GM12878 (cell line): ENCODE data around the gene GSTO1. TPM values are rescaled to one million over a fixed set of nuclear protein-coding genes. Genes with fewer than 3 reads are reported as not detected.
A peak's percentile ranks its signal among the peaks of the same experiment; 100 is the strongest.

Experiments
- ATAC-seq: fragments of 200-7000 bp; cut with Tn5 transposase; 3 replicates; pipeline ENCODE4 v1.9.1; 2020; ENCODE audit warnings: mild to moderate bottlenecking, moderate library complexity
- BruUV-seq: library from RNA; stranded (reverse); fragments of 400-500 nt; replicated peaks from 2 replicates; lab custom pipeline; 2021; lab: Mats Ljungman, UMichigan
- CTCF ChIA-PET: fragments of 300-600 bp; sonication (Branson Sonifier 250); formaldehyde crosslinking; extraction: SDS; loops from one replicate; lab custom pipeline; 2021; ENCODE audit warnings: inconsistent platforms; lab: Yijun Ruan, JAX
- POLR2A ChIA-PET: fragments of 350-600 bp; formaldehyde crosslinking; extraction: SDS; loops from one replicate; lab custom pipeline; 2021; ENCODE audit warnings: inconsistent platforms; lab: Charles Lee
- RAD21 ChIA-PET: fragments of 300-600 bp; sonication (Branson Sonifier 250); formaldehyde crosslinking; loops from one replicate; lab custom pipeline; 2023; ENCODE audit warnings: antibody characterized with exemption; ENCODE audit not compliant: unreplicated experiment; lab: Charles Lee
- SMC1A ChIA-PET: fragments of 300-600 bp; sonication (Branson Sonifier 250); formaldehyde crosslinking; loops from one replicate; lab custom pipeline; 2023; ENCODE audit not compliant: unreplicated experiment, uncharacterized antibody; lab: Charles Lee
- DNase-seq: peaks from one replicate; pipeline ENCODE4 v3.0.0-alpha.2; 2011; ENCODE audit warnings: low read depth, low spot score
- FAIRE-seq: peaks from 3 replicates; lab custom pipeline; 2011; peaks lifted over from hg19 to GRCh38; lab: Jason Lieb, UNC
- H2AFZ ChIP-seq: 2 replicates; pipeline ENCODE4 v1.6.0; 2011; ENCODE audit warnings: low read depth, low read length, control low read depth; ENCODE audit not compliant: control insufficient read depth
- H3K27ac ChIP-seq: 2 replicates; pipeline ENCODE4 v1.5.1; 2011; ENCODE audit warnings: control low read depth; ENCODE audit not compliant: control insufficient read depth, insufficient read depth
- H3K27me3 ChIP-seq, 2 experiments: replicated peaks in 1 of 2; 2 replicates each; pipeline versions ENCODE4 v1.6.0 to v1.6.1; 2011; ENCODE audit warnings: low read length in 1 of 2; ENCODE audit not compliant: control insufficient read depth in 2 of 2, insufficient read depth in 2 of 2
- H3K36me3 ChIP-seq, 2 experiments: 2 replicates each; pipeline ENCODE4 v1.5.1; 2011; ENCODE audit warnings: low read length in 1 of 2; ENCODE audit not compliant: control insufficient read depth in 2 of 2, insufficient read depth in 2 of 2
- H3K4me1 ChIP-seq: 2 replicates; pipeline ENCODE4 v1.6.1; 2011; ENCODE audit warnings: mild to moderate bottlenecking, low read length, moderate library complexity, mixed read lengths; ENCODE audit not compliant: control insufficient read depth, insufficient read depth
- H3K4me2 ChIP-seq: 2 replicates; pipeline ENCODE4 v1.6.0; 2011; ENCODE audit warnings: control low read depth; ENCODE audit not compliant: control insufficient read depth, insufficient read depth
- H3K4me3 ChIP-seq: fragments of 200-600 bp; sonication (generic); 2 replicates; pipeline ENCODE4 v1.5.1; 2016
- H3K79me2 ChIP-seq: 2 replicates; pipeline ENCODE4 v1.6.0; 2011; ENCODE audit warnings: low read length; ENCODE audit not compliant: control insufficient read depth, insufficient read depth
- H3K9ac ChIP-seq: 2 replicates; pipeline ENCODE4 v1.8.0; 2011; ENCODE audit warnings: low read length, control low read depth, mixed read lengths; ENCODE audit not compliant: control insufficient read depth, insufficient read depth
- H3K9me3 ChIP-seq: replicated peaks from 3 replicates; pipeline ENCODE4 v1.5.1; 2011; ENCODE audit warnings: mild to moderate bottlenecking, low read length; ENCODE audit not compliant: control insufficient read depth, insufficient read depth
- H4K20me1 ChIP-seq: 2 replicates; pipeline ENCODE4 v1.6.0; 2011; ENCODE audit not compliant: control insufficient read depth, insufficient read depth
- CBFB ChIP-seq: IDR thresholded peaks from 2 replicates; pipeline ENCODE4 v1.6.1; 2016; ENCODE audit warnings: antibody characterized with exemption, low read depth
- CBX5 ChIP-seq: sonication (generic); IDR thresholded peaks from 2 replicates; pipeline ENCODE4 v1.6.1; 2016; ENCODE audit warnings: low read depth, moderate library complexity, mild to moderate bottlenecking, inconsistent platforms
- CEBPB ChIP-seq, 2 experiments: fragments of 150-350 bp in 1 of 2; IDR thresholded peaks; 2 replicates each; pipeline ENCODE4 v1.6.1; 2012 to 2014; ENCODE audit warnings: low read depth in 2 of 2, low read length in 2 of 2, borderline replicate concordance in 1 of 2, inconsistent platforms in 1 of 2
- CEBPZ ChIP-seq: fragments of 150-350 bp; IDR thresholded peaks from 2 replicates; pipeline ENCODE4 v1.6.1; 2016; ENCODE audit warnings: low read depth, low read length
- CTCF ChIP-seq, 3 experiments: IDR thresholded peaks in 2 of 3; conservative IDR thresholded peaks in 1 of 3; 2 replicates each; pipeline ENCODE4 v1.5.1; 2011; ENCODE audit warnings: low read depth in 3 of 3, low read length in 3 of 3, mild to moderate bottlenecking in 3 of 3, control low read depth in 2 of 3, moderate library complexity in 2 of 3, inconsistent platforms in 1 of 3, mixed read lengths in 1 of 3; ENCODE audit not compliant: control insufficient read depth in 2 of 3, insufficient read depth in 1 of 3; ENCODE audit errors: extremely low read depth in 1 of 3
- E2F8 ChIP-seq: fragments of 450-650 bp; IDR thresholded peaks from 2 replicates; pipeline ENCODE4 v1.6.1; 2018; ENCODE audit warnings: mild to moderate bottlenecking, low read depth, moderate library complexity; ENCODE audit not compliant: partially characterized antibody
- ETV6 ChIP-seq, 2 experiments: fragments of 450-650 bp in 1 of 2; IDR thresholded peaks in 1 of 2; conservative IDR thresholded peaks in 1 of 2; 2 replicates each; pipeline ENCODE4 v1.6.1; 2014; ENCODE audit warnings: antibody characterized with exemption in 1 of 2, borderline replicate concordance in 1 of 2, low read depth in 1 of 2, mild to moderate bottlenecking in 1 of 2, moderate library complexity in 1 of 2
- HDAC2 ChIP-seq: fragments of 200-600 bp; sonication (generic); IDR thresholded peaks from 2 replicates; pipeline ENCODE4 v1.6.1; 2017
- RAD21 ChIP-seq: IDR thresholded peaks from 2 replicates; pipeline ENCODE4 v1.6.1; 2011; ENCODE audit warnings: mild to moderate bottlenecking, low read depth, low read length, moderate library complexity; ENCODE audit not compliant: insufficient read depth
- RBBP5 ChIP-seq: fragments of 200-600 bp; sonication (generic); conservative IDR thresholded peaks from 2 replicates; pipeline ENCODE4 v1.6.1; 2016
- SMC3 ChIP-seq: IDR thresholded peaks from 2 replicates; pipeline ENCODE4 v1.6.1; 2011; ENCODE audit warnings: low read length, improper control_type of control experiment, borderline replicate concordance
- YY1 ChIP-seq: IDR thresholded peaks from 2 replicates; pipeline ENCODE4 v1.6.1; 2011; ENCODE audit warnings: low read depth, mild to moderate bottlenecking, low read length
- ZNF217 ChIP-seq: fragments of 450-650 bp; IDR thresholded peaks from 2 replicates; pipeline ENCODE4 v1.6.1; 2017; ENCODE audit warnings: antibody characterized with exemption, mild to moderate bottlenecking
- WGBS: methylation state at CpG from one replicate; pipeline ENCODE4 v1.1.6; 2016; ENCODE audit warnings: low lambda C conversion rate; ENCODE audit not compliant: insufficient replicate concordance, insufficient coverage; ENCODE audit errors: missing lambda C conversion rate; 5-methylcytosine and 5-hydroxymethylcytosine counted together
- in situ Hi-C: fragments of 300-500 bp; cut with MboI; formaldehyde crosslinking; loops from 9 replicates; pipeline ENCODE4 v1.14.3; 2018; ENCODE audit warnings: mixed read lengths
- intact Hi-C: fragments of 100-400 bp; cut with micrococcal nuclease; formaldehyde crosslinking; loops from one replicate; pipeline ENCODE4 v1.14.2; 2022; ENCODE audit not compliant: unreplicated experiment
- polyA plus RNA-seq, 11 experiments: library from polyadenylated mRNA; depleted of rRNA in 4 of 11; unstranded in 6 of 11; stranded (reverse) in 5 of 11; fragments of >200 nt; fragmentation: Nextera tagmentation in 4 of 11; fragmentation: Illumina TruSeq in 1 of 11; extraction: Ambion mirVana in 4 of 11; extraction: Trizol in 1 of 11; gene quantifications; 1 replicate in 1 of 11; 2 replicates in 10 of 11; pipeline versions ENCODE4 v1.2.1 to v1.2.3, GENCODE V29; 2011 to 2016; ENCODE audit warnings: inconsistent platforms in 2 of 11, missing spikeins in 2 of 11, low read depth in 1 of 11
- total RNA-seq, 4 experiments: library from RNA; depleted of rRNA in 3 of 4; stranded (reverse); fragments of >200 nt in 3 of 4; fragmentation: Illumina TruSeq in 1 of 4; extraction: Trizol in 1 of 4; gene quantifications; 2 replicates each; pipeline versions ENCODE4 v1.2.1 to v1.2.3, GENCODE V29; 2013 to 2021

GSTO1 gene
- total and polyA plus RNA-seq, 10 of the 15 experiments (the other 5 are each of a cell fraction or from before 2014, with no cell fraction given) = 53.1 to 197 (median 112) TPM

GRCh38 chr10:104208730-104209129 lies 46.0 kb upstream of the GSTO1 start (continued):
- TF ChIP-seq CEBPZ (no peak), RBBP5 (no peak), ZNF217 (no peak), CBX5 (no peak), HDAC2 (no peak), CBFB (no peak), ETV6 (conservative IDR thresholded peaks at IDR 0.05 in 1 of 2, IDR thresholded peaks at IDR 0.05 in 1 of 2; ENCODE audit: borderline replicate concordance in 1 of 2, low read depth in 1 of 2) (no peak)

GRCh38 chr10:104209575-104210198 lies 45.0 kb upstream of the GSTO1 start:
- WGBS = 0% methylated on average over 2 of the region's 2 CpGs
- peak; percentile 82 for ATAC-seq
- Histone ChIP-seq H3K27me3 (no peaks in the 10 kb centered on the region; a peak in 3 of 4 replicates), H3K4me1 (no peaks in the 10 kb centered on the region), H3K79me2 (no peaks in the 10 kb centered on the region), H3K4me3 (no peak overlapping the region), H4K20me1 (no peaks in the 10 kb centered on the region), H3K4me2 (no peak overlapping the region), H3K36me3 (no peaks in the 10 kb centered on the region), H3K9me3 (no peaks in the 10 kb centered on the region), H2AFZ (no peak overlapping the region), H3K27ac (no peak overlapping the region), H3K9ac (no peak overlapping the region)
- peak; percentile 66; the same call in 1 of the 2 replicates for TF ChIP-seq SMC3
- TF ChIP-seq YY1 = peak; percentile 51; the same call in 1 of the 2 replicates
- TF ChIP-seq CEBPB (IDR thresholded peaks at IDR 0.05; ENCODE audit: borderline replicate concordance in 1 of 2, low read depth in 2 of 2, low read length in 2 of 2) = no peak
- no peak for TF ChIP-seq E2F8
- peak; percentile 48 to 58 (median 51); a peak in 5 of 6 replicates for TF ChIP-seq CTCF (IDR thresholded peaks at IDR 0.05 in 2 of 3, conservative IDR thresholded peaks at IDR 0.05 in 1 of 3; ENCODE audit: control insufficient read depth in 2 of 3, extremely low read depth in 1 of 3, insufficient read depth in 1 of 3, low read depth in 3 of 3, low read length in 3 of 3)
- TF ChIP-seq RAD21 = peak; percentile 63
- intact Hi-C loops = loop anchor here (1.0 to 5.0 kb wide), 3 partner anchors 164 to 497 kb away; no protein-coding TSS in a partner anchor
- in situ Hi-C loops = loop anchor here (5.0 to 10.0 kb wide), 2 partner anchors 317 to 495 kb away; no protein-coding TSS in a partner anchor
- BruUV-seq = no TSS peak
- CTCF ChIA-PET = interaction anchor here (0.8 to 1.9 kb wide), 4 partner anchors 164 to 497 kb away, joined by 3 to 11 read pairs (median 6); no protein-coding TSS in a partner anchor
- POLR2A ChIA-PET = no interaction called here
- no peak for DNase-seq
- peak; percentile 18 for FAIRE-seq
- SMC1A ChIA-PET = interaction anchor here (1.8 kb wide), 1 partner anchor 322 kb away, joined by 11 read pairs; no protein-coding TSS in a partner anchor
- RAD21 ChIA-PET = interaction anchor here (1.0 to 1.6 kb wide), 2 partner anchors 86 to 321 kb away, joined by 7 to 10 read pairs; no protein-coding TSS in a partner anchor
